HG03432 (cell line): ENCODE measurements around the gene PAQR5.
"Not testable (repeated sequence)": the region's sequence is repeated elsewhere in the genome, so short reads cannot be mapped to it uniquely, and the experiment has no call there.

Source experiments
- ATAC-seq: cut with Tn5 transposase; IDR thresholded peaks from one replicate; pipeline ENCODE4 v1.9.1; 2021; ENCODE audit warnings: mild to moderate bottlenecking, moderate library complexity; ENCODE audit not compliant: unreplicated experiment

Gene PAQR5, protein sequence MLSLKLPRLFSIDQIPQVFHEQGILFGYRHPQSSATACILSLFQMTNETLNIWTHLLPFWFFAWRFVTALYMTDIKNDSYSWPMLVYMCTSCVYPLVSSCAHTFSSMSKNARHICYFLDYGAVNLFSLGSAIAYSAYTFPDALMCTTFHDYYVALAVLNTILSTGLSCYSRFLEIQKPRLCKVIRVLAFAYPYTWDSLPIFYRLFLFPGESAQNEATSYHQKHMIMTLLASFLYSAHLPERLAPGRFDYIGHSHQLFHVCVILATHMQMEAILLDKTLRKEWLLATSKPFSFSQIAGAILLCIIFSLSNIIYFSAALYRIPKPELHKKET

DNA sequence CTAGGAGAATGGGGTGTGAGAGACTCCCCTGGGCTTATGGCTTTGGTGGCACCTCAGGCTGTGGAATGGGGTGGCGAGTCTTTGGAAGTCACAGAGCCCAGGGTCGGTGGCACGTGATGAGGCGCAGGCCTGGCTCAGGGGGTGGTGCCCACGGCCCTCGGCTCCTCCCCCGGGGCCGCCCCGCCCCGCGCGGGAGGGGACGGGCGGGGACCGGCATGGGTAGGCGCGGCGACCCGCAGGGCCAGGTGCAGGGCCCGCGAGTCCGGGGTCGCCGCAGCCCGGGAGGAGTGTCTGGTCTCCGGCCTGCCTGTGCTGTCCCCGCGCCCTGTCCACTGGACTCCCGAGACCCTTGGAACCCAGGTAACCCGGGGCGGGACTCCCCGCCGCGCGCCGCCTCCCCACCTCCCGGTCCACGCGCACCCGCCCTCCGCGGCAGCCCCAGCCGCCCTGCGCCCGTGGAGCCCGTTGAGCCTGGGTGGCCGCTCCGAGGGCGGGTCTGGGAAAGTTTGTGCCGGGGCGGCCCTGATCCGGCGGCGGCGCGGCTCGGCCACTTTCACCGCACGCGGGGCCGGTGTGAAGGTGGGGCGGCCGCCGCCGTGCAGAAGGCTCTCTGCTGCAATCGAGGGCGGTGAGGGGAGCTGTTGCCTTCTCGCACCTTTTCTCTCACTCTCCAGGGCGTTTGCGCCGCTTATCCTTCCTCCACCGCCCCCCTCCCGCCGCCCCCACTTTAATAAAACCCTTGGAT, at the start of gene PAQR5:
Gene PAQR5, plus strand, starts transcription at position 216 of the 745 bp plus-strand sequence. CDS start 61,169 bp downstream, outside the sequence.
- no peak for ATAC-seq

DNA sequence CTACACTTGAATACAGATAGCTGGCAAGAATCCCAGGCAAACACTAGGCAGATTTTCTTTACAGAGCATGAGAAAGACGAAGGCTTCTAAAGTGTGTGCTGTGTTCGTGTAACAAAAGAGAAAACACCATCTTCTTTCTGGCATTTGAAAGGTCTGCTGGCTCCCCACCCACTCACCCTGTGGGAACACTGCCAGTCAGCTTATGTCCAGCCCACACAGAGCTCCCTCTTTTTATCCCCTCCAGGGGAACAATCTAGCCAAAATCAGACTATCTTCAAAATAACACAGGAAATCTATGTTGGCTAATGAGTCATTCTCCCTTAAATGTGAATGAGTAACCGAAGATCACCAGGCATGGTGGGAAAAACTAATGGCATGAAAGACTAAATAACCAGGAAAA, 45.6 kb upstream of the PAQR5 start:
- ATAC-seq = no peak

DNA sequence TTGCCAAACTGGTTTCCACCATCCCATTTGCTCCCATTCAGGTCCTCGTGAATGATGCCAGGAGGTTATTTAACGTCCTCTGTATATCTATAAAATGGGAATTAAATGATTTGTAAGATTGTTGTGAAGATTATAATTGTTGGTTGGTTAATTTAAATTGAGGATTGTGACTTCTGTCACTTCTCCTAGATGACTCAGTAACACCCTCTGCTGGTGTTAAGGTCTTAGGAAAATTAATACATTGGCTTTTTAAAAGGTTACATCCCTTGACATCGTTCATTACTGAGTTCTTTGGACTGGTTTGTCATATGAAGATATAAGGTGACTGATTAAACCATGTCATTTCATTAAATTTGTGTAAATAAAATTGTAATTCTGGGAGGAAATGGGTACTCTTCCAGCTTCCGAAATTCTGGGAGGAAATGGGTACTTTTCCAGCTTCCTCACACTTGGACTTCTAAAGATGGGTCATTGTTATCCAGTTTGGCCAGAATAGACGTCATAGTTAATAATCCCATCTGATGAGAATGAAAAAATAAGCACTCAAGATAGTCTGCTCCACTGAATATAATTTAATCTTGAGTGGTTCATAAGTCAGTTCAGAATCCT, 33.3 kb upstream of the PAQR5 start:
- ATAC-seq = no peak

DNA sequence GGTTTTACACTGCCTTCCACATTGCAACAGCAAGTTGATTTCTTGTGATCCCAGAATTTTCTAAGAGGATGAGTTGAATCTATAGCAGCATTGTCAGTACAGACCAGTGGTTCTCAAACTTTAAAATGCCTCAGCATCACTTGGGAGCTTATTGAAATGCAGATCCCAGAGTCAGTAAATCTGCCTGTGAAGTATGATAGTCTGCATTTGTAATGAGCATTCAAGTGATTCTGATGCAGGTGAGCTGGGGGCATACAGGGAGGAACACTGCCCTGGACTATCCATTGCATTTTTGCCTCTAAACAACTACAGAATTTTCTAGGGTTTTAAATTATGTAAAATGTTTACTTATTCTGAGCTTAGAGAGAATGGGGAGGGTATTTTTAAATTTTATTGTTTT, 27.5 kb upstream of the PAQR5 start:
- ATAC-seq = no peak

DNA sequence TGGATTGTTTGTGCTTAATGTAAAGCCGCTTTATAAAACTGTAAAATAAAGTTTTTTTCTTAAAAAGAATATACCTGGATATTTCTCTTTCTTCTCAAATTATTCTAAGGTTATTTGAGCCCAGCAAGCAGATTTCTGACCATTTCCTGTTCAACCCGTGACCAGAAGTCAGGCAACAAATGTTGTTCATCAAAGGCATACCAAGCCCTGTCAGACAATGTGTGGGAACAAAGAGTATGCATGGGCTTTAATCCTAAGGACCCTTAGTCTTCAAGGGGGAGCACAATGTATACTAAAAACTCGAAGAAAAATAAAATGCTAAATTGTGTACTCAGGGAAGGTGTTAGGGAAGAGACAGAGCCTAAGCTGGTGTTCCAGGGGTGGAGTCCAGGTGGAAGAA, 26.6 kb upstream of the PAQR5 start:
- no peak for ATAC-seq

DNA sequence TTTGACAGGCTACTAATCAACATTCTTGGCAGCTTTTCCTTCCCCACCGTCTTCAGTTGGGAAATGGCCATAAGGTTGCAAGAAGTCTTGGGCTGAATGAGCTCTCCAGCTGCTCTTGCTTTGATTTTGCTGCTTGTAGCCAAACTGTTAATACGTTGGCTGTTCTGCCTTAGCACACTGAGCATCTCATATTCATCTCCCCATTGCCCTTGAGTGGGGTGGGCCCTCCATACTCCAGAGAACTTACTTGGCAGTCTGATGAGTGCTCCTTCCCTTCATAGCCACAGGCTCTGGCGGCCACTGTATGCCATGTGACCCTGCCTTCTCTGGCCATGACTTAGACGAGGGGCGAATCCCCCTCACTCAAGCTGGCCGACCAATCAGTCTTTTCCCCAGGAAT, 25.8 kb upstream of the PAQR5 start:
- no peak for ATAC-seq

DNA sequence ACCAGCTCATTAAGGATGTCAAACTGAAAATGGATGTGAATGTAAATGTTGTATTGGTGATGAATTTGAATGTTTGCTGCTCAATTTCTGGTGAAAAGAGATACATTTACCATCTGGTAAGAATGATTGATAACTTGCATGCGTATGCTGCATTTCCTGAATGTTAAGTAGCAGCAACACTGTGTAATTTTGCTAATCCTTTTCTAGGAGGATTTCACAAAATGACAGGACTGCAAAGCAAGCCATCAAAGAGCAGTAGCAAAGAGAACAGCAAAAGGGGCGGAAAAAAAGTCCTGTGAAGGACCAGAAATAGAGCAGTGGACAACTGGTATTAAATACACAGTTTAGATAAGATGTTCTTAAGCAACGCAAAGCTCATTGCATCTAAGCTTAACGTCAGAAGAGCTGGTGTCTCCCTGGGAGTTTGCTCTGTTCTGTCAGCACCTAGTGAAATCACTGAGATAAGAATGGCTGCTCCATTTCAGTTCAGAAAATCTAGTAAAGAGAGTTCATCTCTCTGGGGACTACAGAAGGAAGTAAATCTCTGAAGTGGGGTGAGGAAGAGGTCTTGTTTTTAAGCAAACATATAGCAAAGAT, 23.5 kb upstream of the PAQR5 start:
- no peak for ATAC-seq

DNA sequence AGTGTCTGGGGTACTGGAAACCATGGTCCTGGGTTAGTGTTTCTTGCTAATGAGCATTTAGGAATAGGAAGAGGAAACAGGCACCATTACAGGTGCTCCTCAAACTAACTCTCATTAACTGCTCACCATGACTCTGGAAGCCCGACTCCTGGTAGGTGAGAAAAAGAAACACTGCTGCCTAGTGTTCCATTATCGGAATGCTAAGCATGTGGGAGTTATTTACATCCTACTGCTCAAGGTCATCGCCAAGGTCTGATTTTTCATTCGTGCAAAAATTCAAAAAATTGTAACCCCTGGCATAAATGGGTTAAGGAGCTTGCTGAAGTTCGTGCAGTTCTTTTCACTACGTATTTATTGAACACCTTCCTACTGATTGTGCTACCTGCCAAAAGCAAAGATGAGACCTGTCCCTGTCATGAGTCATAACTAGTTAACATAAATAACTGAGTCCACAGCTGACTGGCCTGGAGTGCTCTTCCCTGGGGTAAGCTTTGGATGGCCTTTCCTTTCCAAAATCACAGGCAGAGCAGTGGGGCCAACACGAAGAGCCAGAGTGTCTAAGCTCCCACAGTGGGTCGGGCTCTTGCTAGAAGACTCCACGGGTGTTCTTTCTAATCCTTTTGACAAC, 22.7 kb upstream of the PAQR5 start:
- no peak for ATAC-seq

DNA sequence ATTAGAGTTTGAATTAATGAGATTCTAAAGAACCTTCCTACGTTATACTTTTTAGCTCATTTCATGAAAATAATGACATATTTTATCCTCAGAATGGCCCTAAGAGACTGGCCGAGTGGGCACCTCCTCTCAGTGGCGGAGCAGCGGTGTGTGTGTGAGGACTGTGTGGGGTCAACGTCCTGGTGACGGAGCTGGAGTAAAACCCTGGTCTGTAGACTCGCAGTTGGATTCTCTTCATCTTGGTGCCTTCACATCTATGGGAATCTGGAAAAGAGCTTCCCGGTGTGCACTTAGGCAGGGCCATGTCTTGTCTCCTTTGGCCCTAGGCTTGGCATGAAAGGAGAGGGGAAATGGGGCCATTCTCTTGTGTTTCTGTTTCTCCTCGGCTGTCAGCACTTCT, 21.4 kb upstream of the PAQR5 start:
- no peak for ATAC-seq

DNA sequence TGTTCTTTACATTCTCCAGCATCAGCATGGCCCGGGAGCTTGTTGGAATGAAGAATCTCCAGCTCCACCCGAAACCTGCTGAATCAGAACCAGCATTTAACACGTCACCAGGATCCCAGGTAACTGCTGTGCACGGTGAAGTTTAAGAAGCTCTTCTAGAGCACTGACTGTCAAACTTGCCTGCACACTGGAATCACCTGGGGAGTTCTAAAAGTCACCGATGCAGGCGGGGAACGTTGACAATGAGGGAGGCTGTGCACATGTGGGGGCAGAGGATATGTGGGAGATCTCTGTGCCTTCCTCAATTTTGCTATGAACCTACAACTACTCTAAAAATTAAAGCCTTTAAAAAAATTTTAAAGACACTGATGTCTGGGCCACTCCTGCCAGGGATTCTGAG, 19.1 kb upstream of the PAQR5 start:
- no peak for ATAC-seq

DNA sequence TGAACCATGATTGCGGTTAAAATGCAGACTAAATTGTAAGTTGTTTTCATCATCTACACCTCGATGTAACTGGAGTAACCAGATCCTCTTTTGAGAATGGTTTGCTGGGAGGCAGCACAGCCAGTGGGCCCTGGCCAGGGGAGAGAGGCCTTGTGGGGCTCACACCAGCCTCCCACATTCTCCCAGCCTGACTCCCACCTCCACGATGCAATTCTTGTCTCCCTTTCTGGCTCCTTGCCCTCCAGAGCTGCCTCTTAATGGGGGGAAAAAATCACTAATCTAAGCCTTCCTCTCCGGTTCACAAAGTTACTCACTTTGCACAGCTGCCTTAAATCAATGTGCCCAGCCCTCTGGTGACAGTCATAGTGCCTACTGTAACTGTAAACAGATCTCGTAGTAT, 17.9 kb upstream of the PAQR5 start:
- no peak for ATAC-seq

DNA sequence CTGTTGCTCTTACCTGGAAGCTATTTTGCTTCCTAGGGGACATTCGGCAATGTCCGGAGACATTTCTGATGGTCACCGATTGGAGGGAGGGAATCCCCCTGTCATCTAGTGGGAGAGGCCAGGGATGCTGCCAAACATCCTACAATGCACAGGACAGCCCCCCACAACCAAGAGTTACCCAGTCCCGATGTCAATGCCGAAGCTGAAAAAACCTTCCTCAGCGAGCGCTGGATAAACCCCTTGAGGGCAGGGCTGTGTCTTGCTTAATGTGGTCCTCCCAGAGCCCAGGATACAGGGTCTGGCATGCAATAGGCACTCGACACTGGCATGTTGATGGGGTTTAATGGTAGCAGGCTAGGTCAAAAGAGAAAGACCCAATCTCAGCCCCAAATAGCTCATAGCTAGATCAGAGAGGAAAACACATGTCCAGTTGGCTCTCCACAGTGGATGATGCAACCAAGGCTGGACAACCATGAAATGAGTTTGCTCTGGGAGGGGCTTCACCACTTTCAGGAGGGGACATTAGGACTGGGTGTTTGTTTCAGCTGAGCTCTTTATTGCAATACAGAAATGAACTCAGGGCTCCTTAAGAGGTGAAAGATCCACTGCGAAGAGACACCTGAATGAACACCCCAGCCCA, 16.5 kb upstream of the PAQR5 start:
- no peak for ATAC-seq

DNA sequence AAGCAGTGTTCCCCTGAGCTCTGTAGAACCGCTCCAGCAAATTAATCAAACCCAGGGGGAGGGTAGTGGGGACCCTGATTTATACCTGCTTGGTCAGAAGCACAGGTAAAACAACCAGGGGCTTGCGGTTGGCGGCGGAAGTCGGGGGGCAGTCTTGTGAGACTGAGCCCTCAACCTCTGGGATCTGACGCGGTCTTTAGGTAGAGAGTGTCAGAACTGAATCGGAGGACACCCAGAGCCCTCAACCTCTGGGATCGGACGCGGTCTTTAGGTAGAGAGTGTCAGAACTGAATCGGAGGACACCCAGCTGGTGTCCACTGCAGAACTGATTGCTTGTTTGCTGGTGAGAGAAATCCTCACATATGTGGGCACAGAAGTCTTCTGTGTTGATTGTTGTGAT, 12.9 kb upstream of the PAQR5 start:
- no peak for ATAC-seq

DNA sequence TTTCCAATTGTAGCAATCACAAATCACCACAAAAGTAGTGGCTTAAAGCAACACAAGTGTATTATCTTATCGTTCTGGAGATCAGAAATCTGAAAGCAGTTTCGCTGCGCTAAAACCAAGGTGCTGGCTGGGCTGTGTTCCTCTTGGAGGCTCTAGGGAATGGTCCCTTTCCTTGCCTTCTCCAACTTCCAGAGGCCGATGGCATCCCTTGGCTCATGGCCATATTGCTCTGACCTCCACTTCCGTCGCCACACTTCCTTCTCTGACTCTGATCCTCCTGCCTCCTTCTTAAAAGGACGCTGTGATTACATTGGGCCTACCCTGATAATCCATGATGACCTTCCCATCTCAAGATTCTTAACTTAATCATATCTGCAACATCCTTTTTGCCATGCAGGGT, 10.7 kb upstream of the PAQR5 start:
- ATAC-seq = no peak

DNA sequence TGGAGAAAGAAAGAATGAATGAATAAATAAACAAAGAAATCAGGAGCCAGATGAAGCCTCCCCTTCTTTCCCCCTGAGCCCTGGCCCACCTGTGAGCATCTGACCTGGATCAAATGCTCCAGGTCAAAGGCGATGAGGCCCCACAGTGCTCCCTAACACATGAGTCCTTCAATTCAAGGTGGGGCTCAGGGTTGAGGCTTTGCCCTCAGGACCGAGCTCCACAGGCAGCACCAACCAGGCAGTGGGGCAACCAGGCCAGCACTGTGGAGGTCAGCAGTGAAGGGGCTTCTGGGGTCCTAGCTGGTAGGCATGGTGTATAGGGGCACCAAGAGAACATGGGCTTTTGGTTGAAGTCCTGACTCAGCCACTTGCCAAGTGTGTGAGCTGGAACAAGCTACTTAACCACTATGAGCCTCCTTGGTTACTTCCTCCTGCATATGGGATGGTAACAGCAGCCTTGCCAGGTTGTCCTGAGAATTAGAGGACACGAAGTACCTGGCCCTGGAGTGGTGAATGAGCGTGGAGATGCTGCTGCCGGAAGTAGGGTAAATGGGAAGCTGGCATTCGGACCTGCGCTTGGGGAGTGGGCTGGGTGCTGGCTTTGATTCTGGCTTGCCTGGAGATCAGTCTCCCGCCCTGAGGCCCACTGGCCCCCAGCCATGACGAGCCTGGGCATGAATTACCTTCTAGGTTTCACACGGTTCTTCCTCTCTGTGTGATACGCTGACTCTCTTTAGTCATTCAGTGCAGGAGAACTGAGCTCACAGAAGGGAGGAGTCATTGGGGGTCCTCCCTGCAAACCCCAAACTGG, 10.0 kb upstream of the PAQR5 start:
- no peak for ATAC-seq

DNA sequence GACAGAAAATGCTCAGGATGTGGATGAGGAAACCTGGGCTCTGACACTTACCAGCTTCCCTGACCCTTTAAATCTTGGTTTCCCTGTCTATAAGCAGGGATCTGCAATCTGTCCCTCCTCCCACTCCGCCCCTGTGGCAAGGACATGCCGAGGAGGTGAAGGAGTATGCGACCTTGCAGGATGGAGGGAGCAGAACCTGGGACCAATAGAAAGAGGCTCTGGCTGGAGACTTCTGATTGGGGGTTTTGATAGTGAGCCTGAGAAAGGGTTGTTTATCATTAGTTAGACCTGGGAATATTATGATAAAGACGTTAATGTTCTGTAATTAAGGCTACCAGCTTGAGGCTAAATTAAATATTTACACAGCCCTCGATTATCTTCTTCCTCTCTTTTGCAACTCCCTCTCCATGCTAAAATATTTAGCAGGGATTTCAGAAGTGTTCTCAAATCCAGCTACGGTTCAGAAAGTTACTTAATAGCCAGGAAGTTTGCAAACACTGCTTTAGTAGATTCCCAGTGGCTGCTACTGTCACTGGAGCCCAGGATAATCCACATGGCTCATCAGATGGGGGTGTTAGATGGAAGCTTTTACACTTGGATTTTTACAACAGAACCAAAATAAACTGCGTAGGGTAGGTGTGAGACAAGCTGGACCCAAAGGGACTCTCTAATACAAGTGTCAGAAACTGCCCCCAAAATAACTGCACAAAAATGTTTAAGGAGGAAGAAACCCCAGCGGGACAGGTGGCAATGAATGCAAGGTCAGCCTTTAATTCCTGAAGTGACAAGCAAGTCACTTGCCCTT, 9.2 kb upstream of the PAQR5 start:
- ATAC-seq = no peak

DNA sequence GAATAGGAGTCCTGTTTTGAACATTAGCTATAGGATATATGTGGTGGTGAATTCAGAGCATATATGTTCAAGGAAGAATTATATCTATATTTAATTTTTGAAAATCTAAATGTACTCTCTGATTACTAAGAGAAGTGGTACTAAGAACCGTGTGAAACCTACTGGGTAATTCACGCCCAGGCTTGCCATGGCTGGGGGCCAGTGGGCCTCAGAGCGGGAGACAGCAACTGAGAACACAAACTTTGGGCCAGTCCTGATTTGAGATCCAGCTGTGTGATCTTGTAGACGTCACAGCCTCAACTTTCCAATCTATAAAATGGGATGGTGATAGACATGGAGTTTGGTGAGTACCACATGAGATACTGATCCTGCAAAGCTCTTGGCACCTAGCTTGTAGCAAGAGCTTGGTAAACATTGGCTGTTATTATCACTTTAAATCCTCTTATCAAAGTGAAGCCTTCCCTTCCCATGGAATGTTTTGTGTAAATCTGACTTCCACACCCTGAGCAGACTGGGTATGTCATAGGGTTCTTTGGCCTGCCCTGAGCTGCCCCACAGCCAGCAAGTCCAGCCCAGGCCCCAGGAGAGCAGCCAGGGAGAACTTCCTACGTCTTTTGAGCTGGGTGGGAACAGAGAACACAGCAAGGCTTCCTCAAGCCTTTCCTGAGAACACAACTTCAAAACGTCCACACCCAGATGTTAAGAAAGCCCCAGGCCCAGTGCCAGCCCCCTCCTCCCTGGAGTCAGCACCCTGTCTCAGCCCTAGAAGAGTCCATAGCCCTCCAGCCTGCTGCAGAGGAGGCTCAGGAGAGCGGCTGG, 8.2 kb upstream of the PAQR5 start:
- no peak for ATAC-seq

DNA sequence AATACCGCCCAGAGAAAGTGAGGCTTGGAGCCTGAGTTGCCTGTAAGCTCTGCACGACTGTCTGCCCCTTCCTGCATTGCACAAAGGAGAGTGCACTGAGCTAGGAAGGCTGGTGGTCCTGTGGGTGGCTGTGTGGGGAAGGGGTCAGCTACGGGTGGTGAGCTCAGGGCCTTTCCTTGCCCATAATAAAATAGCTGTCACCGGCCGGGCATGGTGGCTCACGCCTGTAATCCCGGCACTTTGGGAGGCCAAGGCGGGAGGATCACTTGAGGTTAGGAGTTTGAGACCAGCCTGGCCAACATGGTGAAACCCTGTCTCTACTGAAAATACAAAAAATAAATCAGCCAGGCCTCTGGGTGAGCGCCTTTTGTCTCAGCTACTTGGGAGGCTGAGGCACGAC, 7.1 kb upstream of the PAQR5 start:
- ATAC-seq = not testable (repeated sequence)
